IPS-15b (cell line): Measurements from ENCODE around the gene LCN1.
"Not testable (repeated sequence)": the region's sequence is repeated elsewhere in the genome, so short reads cannot be mapped to it uniquely, and the experiment has no call there.

ENCODE experiments used
- H3K27me3 ChIP-seq: one replicate; pipeline ENCODE4 v1.6.1; 2013; ENCODE audit warnings: low read length; ENCODE audit not compliant: control insufficient read depth, insufficient read depth
- H3K36me3 ChIP-seq: one replicate; pipeline ENCODE4 v1.6.1; 2013; ENCODE audit warnings: low read length; ENCODE audit not compliant: control insufficient read depth, insufficient read depth
- H3K4me1 ChIP-seq: one replicate; pipeline ENCODE4 v1.6.1; 2013; ENCODE audit warnings: mild to moderate bottlenecking, low read length; ENCODE audit not compliant: control insufficient read depth, insufficient read depth
- H3K4me3 ChIP-seq: one replicate; pipeline ENCODE4 v1.5.1; 2013; ENCODE audit warnings: low read depth, low read length
- H3K9ac ChIP-seq: one replicate; pipeline ENCODE4 v1.6.1; 2013; ENCODE audit warnings: low read depth, mild to moderate bottlenecking, low read length
- H3K9me3 ChIP-seq: one replicate; pipeline ENCODE4 v1.6.1; 2013; ENCODE audit warnings: mild to moderate bottlenecking, low read length; ENCODE audit not compliant: control insufficient read depth, insufficient read depth

LCN1 gene

GRCh38 chr9:135533113-135533512, 11.9 kb downstream of the LCN1 start:
- Histone ChIP-seq H3K4me3 (no peak overlapping the region), H3K9ac (no peak overlapping the region), H3K4me1 (no peaks in the 10 kb centered on the region), H3K9me3 (no peaks in the 10 kb centered on the region), H3K36me3 (no peaks in the 10 kb centered on the region), H3K27me3 (no peaks in the 10 kb centered on the region)

GRCh38 chr9:135533674-135534073, 12.4 kb downstream of the LCN1 start:
- Histone ChIP-seq H3K4me1 (no peaks in the 10 kb centered on the region), H3K36me3 (no peaks in the 10 kb centered on the region), H3K27me3 (no peaks in the 10 kb centered on the region), H3K9ac (no peak overlapping the region), H3K4me3 (no peak overlapping the region), H3K9me3 (no peaks in the 10 kb centered on the region)

GRCh38 chr9:135534192-135534711, 13.0 kb downstream of the LCN1 start:
- H3K9me3 ChIP-seq, H3K27me3 ChIP-seq, H3K36me3 ChIP-seq, H3K9ac ChIP-seq, H3K4me1 ChIP-seq, H3K4me3 ChIP-seq: not testable (repeated sequence)

GRCh38 chr9:135534826-135535225, 13.6 kb downstream of the LCN1 start:
- not testable (repeated sequence) for H3K27me3 ChIP-seq, H3K36me3 ChIP-seq

GRCh38 chr9:135535631-135536030, 14.4 kb downstream of the LCN1 start:
- not testable (repeated sequence) for H3K9ac ChIP-seq, H3K4me3 ChIP-seq, H3K27me3 ChIP-seq, H3K4me1 ChIP-seq, H3K36me3 ChIP-seq, H3K9me3 ChIP-seq

More at GRCh38 chr9:135534826-135535225, 13.6 kb downstream of the LCN1 start:
- not testable (repeated sequence) for H3K9me3 ChIP-seq, H3K4me1 ChIP-seq, H3K9ac ChIP-seq, H3K4me3 ChIP-seq

GRCh38 chr9:135536216-135536615, 15.0 kb downstream of the LCN1 start:
- Histone ChIP-seq H3K4me1 (no peaks in the 10 kb centered on the region), H3K36me3 (no peaks in the 10 kb centered on the region), H3K4me3 (no peak overlapping the region), H3K9me3 (no peaks in the 10 kb centered on the region), H3K9ac (no peak overlapping the region), H3K27me3 (no peaks in the 10 kb centered on the region)

GRCh38 chr9:135543262-135543894, 22.1 kb downstream of the LCN1 start:
- H3K27me3 ChIP-seq, H3K4me1 ChIP-seq, H3K9ac ChIP-seq, H3K9me3 ChIP-seq, H3K36me3 ChIP-seq, H3K4me3 ChIP-seq: not testable (repeated sequence)

- Histone ChIP-seq H3K9ac (no peak overlapping the region), H3K9me3 (no peaks in the 10 kb centered on the region), H3K4me3 (no peak overlapping the region), H3K4me1 (no peaks in the 10 kb centered on the region), H3K27me3 (no peaks in the 10 kb centered on the region), H3K36me3 (no peaks in the 10 kb centered on the region)
These were observed 23.9 kb downstream of the LCN1 start for GRCh38 chr9:135544981-135545635.

- not testable (repeated sequence) for H3K4me3 ChIP-seq, H3K27me3 ChIP-seq, H3K9ac ChIP-seq
These were observed 24.5 kb downstream of the LCN1 start, which contains the start of gene OBP2A for GRCh38 chr9:135545646-135546176. Gene OBP2A, plus strand, starts transcription at chr9:135546126. Its CDS starts 55 bp downstream, at chr9:135546181.

GRCh38 chr9:135546792-135547617, 25.8 kb downstream of the LCN1 start:
- not testable (repeated sequence) for H3K36me3 ChIP-seq, H3K9me3 ChIP-seq, H3K9ac ChIP-seq, H3K4me1 ChIP-seq, H3K27me3 ChIP-seq, H3K4me3 ChIP-seq

More at GRCh38 chr9:135545646-135546176, 24.5 kb downstream of the LCN1 start, which contains the start of gene OBP2A:
- not testable (repeated sequence) for H3K36me3 ChIP-seq, H3K4me1 ChIP-seq, H3K9me3 ChIP-seq

- no peak overlapping the region for H3K9ac ChIP-seq
- H3K4me1 ChIP-seq = no peaks in the 10 kb centered on the region
- no peaks in the 10 kb centered on the region for H3K36me3 ChIP-seq
- H3K9me3 ChIP-seq = no peaks in the 10 kb centered on the region
- no peak overlapping the region for H3K4me3 ChIP-seq
- H3K27me3 ChIP-seq = no peaks in the 10 kb centered on the region
These were observed 26.8 kb downstream of the LCN1 start for GRCh38 chr9:135547756-135548736.
